HG02970 (cell line): ENCODE results near the gene TM9SF2.

Source experiments
- ATAC-seq: cut with Tn5 transposase; IDR thresholded peaks from one replicate; pipeline ENCODE4 v1.9.1; 2021; ENCODE audit warnings: mild to moderate bottlenecking, moderate library complexity, moderate number of reproducible peaks; ENCODE audit not compliant: unreplicated experiment, low FRiP score

Gene TM9SF2

DNA sequence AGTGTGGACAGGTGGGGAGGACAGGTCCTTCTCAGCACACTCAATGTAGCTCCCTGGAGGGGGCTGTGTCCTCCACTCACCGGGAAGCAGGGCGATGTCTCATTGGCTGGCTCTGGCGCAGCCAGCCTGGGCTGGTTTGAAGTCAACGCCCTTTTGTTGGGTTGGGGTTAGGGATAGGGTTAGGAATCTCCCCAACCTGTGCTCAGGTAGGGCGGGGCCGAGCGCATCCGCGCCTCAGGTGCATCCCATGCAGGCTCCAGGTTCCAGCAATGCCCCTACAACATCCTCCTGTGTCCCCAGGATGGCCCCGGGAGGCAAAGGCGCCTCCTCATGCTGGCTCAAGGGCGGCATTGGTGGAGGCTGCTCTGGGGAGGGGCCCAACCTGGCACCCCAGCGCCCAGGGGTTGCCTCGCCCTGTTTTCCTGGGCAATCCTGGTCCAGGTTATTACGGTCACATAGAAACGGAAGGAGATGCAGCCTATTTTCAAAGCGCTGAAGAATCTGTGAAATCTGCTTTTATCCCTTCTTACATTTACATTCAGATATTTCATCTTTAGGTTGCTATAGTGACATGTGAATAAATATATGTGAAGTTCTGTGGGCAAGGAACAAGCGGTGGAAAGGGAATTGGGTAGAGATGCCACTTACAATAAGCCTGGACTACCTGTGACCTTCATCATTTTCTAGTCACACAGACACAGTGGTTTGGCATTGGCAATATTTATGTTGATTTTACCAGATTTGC is 74.3 kb downstream of the TM9SF2 start:
- no peak for ATAC-seq

DNA sequence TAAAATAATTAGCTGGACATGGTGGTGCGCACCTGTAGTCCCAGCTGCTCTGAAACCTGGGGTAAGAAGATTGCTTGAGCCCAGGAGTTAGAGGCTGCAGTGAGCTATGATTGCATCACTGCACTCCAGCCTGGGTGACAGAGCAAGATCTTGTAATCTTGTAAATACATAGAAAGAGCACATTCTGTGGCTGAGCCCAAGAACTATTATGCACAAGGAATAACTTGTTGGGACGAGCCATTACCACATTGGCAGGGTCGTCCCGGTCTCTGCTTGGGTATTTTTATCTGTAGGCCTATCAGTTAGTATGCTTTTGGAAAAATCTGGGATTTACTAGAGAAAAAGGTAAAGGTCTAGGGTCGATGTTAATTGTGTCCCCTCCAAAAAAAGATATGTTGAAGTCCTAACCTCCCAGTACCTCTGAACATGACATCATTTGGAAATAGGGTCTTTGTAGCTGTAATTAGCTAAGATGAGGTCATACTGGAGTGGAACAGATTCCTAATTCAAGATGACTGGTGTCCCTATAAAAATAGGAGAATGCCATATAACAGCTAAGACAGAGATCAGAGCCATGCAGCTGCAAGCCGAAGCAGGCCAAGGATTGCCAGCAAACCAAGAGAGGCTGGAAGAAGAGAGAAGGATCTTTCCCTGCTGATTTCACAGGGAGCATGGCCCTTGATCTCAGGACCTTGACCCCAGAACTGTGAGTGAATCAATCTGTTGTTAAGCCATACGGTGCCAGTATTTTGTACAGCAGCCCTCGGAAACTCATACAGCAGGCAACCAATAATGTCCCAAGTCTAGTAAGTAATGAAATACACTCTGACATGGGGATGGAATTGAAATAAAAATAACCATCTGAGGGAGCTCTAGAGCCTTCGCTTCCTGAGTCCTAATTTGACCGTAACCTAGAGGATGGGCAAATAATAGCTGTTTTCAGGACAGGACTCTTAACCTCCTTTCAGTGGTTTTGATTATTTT is 77.0 kb downstream of the TM9SF2 start:
- ATAC-seq = no peak

- ATAC-seq = no peak
Measured at GRCh38 chr13:99580500-99581268, 79.4 kb downstream of the TM9SF2 start.

- no peak for ATAC-seq
Measured at GRCh38 chr13:99582511-99582910, 81.2 kb downstream of the TM9SF2 start.

GRCh38 chr13:99585609-99586008 is 84.3 kb downstream of the TM9SF2 start:
- ATAC-seq = no peak

DNA sequence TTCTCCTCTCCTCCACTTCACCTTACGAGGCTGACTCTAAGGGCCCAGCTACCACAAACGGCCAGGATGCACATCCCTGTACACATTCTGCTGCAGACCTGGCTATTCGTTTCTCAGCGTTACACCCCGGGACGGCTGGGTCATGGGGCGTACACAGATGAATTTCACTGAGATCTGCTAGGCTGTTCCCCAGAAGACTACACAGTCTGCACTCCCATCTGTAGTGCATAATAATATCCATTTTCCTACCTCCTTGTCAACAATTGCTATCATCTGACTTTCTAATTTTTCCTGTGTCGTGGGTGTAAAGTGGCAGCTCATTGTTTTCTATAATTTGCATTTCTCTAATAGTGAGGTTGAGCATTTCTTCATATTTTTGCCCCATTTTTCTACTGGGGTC is 85.7 kb downstream of the TM9SF2 start:
- ATAC-seq = no peak

GRCh38 chr13:99587893-99588606 is 86.8 kb downstream of the TM9SF2 start:
- ATAC-seq = no peak

GRCh38 chr13:99589575-99589974 is 88.3 kb downstream of the TM9SF2 start:
- ATAC-seq = no peak

DNA sequence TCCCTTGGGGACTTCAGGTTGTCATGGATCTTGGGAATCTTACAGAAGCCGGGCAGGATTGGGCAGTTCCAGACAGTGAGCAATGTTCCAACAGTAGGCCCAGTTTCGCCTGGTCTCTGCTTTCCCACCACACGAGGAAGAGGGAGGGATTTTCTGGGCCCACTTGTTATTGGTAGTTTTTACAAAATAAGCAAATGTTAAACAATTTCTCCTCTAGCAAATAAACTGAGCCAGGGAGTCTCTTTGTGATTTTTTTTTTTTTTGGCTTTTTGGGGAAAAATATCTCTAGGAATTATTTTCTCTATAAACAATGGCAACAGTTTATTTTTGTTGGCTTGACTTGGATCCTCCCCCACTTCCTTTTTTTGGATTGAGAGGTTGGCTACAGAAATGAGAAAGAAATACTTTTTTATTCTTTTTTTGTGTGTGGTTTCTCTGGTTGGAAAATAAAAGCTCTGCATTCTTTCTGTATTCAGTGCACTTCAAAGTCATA is 89.3 kb downstream of the TM9SF2 start:
- ATAC-seq = no peak

GRCh38 chr13:99596180-99596579 is 94.9 kb downstream of the TM9SF2 start:
- ATAC-seq = no peak

DNA sequence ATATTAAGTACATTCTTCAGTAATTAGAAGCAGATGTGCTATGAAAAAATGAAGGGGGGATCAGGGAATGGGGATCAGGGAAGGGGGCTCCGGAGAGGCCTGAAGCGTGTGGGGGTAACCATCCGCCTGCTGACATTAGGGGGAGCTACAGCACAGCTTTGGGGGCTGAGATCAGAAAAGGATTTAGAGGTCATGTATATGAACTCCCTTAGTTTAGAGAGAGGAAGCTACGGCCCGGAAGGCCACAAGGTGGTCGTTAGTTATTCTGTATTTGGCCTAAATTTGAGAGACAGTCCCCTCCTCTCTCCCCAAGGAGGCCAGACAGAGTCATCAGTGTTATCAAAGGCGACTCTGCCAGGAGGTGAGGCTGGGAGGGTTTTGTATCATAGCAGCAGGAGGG is 99.0 kb downstream of the TM9SF2 start:
- ATAC-seq = no peak

DNA sequence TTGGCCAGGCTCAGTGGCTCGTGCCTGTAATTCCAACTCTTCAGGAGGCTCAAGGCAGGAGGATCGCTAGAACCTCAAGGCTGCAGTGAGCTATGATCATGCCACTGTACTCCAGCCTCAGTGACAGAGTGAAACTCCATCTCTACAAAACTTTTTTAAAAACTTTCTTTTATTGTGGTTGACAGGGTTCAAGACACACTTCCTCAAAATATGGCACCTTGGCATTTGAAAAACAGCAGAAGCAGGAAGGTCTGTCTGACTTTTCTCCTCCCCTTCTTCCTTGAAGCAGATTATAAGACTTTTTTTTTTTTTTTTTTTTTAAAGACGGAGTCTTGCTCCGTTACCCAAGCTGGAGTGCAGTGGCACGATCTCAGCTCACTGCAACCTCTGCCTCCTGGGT is 100.3 kb downstream of the TM9SF2 start:
- no peak for ATAC-seq

DNA sequence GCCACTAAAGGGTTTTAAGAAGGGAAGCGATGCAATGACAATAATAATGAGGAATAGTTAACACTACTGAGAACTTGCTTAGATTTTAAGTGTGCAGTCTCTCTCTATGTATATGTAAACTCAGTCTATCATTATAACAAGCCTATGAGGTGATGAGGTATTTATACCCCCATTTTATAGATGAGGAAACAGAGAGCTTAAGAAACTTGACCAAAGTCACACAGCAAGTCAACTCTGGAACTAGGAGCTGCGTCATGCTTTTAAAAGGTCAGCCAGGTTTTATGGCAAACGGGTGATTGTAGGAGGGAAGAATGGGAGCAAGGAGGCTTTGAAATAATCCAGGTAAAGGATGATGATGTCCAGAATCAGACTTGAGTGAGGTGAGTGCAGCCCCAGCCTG is 103.4 kb downstream of the TM9SF2 start:
- no peak for ATAC-seq

DNA sequence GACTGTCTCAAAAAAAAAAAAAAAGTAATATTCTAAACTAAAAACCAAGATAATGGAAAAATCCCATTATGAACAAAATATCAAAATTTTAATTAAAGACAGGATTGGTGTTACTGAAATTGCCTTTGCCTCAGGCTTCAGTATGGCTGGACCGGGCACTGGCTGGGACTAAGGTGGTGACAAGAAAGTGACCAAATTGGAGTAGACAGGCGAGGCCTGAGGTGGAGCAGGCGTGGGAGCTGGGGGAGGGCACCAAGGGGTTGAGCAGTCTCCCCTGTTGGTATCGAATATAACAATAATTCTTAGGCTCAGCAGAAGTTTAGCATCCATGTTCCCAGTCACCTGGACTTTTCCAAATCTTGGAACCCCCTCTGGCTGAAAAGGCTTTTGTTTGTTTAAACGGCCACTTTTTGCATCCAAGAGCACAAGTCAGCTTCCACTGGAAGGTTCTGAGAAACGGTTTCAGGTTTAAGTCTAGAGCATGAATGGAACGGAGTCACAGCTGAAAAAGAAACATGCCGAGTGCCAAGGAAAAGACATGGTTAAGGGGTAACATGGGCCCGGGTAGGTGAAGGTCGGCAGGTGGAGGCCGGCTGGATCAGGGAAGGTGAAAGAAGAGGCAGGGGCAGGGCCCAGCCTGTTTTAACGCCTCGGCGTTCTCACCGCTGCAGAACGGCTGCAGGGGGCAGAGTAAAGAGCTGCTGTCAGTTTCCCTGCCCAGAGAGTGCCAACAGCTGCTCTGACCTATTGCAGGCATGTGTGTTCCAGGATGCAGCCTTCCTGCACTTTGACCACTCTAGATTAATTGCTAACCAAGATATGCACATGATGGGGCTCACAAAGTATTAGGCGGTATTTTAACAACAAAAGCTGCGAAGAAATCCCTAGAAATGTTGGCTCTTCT is 104.4 kb downstream of the TM9SF2 start:
- peak; percentile 39 for ATAC-seq

GRCh38 chr13:99606324-99607066 is 105.2 kb downstream of the TM9SF2 start, which contains the start of gene CLYBL:
Gene CLYBL (plus strand): TSS chr13:99606690.
- peak; percentile 85 for ATAC-seq

GRCh38 chr13:99608345-99608744 is 107.1 kb downstream of the TM9SF2 start:
- ATAC-seq = no peak

DNA sequence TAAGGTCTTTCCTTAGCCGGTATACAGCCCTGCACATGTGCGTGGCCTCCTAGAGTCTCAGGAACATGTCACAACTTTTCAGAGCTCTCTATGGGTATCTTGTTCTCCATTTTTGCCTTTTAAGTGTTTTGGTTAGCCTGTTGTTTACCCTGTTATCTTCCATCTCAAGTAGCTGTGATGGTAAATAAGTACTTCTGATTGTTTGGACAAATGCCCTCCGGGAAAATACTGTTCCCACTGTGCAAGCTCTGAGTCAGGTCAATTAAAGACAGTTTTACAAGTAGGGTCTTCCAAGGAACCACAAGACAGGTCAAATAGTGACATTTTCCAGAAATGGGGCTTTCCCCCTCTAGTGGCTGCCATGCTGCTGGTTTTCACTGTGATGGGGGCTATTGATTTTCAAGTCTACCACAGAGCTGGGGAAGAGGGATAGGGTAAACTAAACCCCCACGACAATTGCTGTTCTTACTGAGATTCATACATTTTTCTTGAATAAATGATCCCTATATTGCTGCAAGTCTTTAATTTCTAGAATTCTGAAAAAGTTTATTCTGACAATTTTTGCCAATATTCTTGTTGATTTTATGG is 109.5 kb downstream of the TM9SF2 start:
- ATAC-seq = no peak
